RWPE2 (cell line): Measurements from ENCODE around the gene PTPRN2.

ENCODE experiments used
- ATAC-seq: fragments of 200-7000 bp; cut with Tn5 transposase; 3 replicates; pipeline ENCODE4 v1.9.1; 2021; ENCODE audit warnings: low read depth
- DNase-seq: peaks from one replicate; pipeline ENCODE4 v3.0.0-alpha.2; 2020; ENCODE audit warnings: low spot score
- H3K27ac ChIP-seq: fragments of 450-650 bp; 2 replicates; pipeline ENCODE4 v1.5.1; 2017; ENCODE audit warnings: mild to moderate bottlenecking; ENCODE audit not compliant: poor library complexity, severe bottlenecking
- H3K27me3 ChIP-seq: fragments of 250-450 bp; sonication (Bioruptor Pico); 2 replicates; pipeline ENCODE4 v1.5.1; 2021; ENCODE audit warnings: mild to moderate bottlenecking, moderate library complexity; ENCODE audit not compliant: insufficient read depth, poor library complexity, severe bottlenecking
- H3K36me3 ChIP-seq: fragments of 250-450 bp; sonication (Bioruptor Pico); 2 replicates; pipeline ENCODE4 v1.5.1; 2020; ENCODE audit warnings: low read depth, mild to moderate bottlenecking, moderate library complexity
- H3K4me1 ChIP-seq: fragments of 250-450 bp; sonication (Bioruptor Pico); 2 replicates; pipeline ENCODE4 v1.5.1; 2021; ENCODE audit warnings: mild to moderate bottlenecking, moderate library complexity; ENCODE audit not compliant: insufficient read depth, poor library complexity, severe bottlenecking
- H3K4me3 ChIP-seq: fragments of 250-450 bp; sonication (Bioruptor Pico); 2 replicates; pipeline ENCODE4 v1.5.1; 2021; ENCODE audit warnings: mild to moderate bottlenecking, moderate library complexity; ENCODE audit not compliant: severe bottlenecking
- H3K9me3 ChIP-seq: fragments of 250-450 bp; sonication (Bioruptor Pico); 2 replicates; pipeline ENCODE4 v1.5.1; 2021; ENCODE audit warnings: mild to moderate bottlenecking, moderate library complexity; ENCODE audit not compliant: severe bottlenecking
- CTCF ChIP-seq: fragments of 450-650 bp; IDR thresholded peaks from one replicate; pipeline ENCODE4 v1.5.1; 2017; ENCODE audit warnings: mild to moderate bottlenecking, moderate library complexity; ENCODE audit not compliant: poor library complexity, severe bottlenecking

PTPRN2 gene

GRCh38 chr7:157605638-157606037 lies 982.0 kb downstream of the PTPRN2 start:
- no peaks in the 10 kb centered on the region for H3K36me3 ChIP-seq
- no peaks in the 10 kb centered on the region for H3K4me1 ChIP-seq
- TF ChIP-seq CTCF, result no peak
- ATAC-seq (no peak), DNase-seq (no peak)
- no peak overlapping the region for H3K27ac ChIP-seq
- H3K4me3 ChIP-seq, result no peak overlapping the region
- H3K9me3 ChIP-seq, result no peaks in the 10 kb centered on the region
- H3K27me3 ChIP-seq, result no peaks in the 10 kb centered on the region

- ATAC-seq, result no peak
- H3K27me3 ChIP-seq, result no peaks in the 10 kb centered on the region
Measured at GRCh38 chr7:157604661-157605381, 982.8 kb downstream of the PTPRN2 start.

GRCh38 chr7:157603716-157604115 lies 983.9 kb downstream of the PTPRN2 start:
- H3K27me3 ChIP-seq, result no peaks in the 10 kb centered on the region
- no peak for TF ChIP-seq CTCF
- ATAC-seq, result no peak

More at GRCh38 chr7:157604661-157605381, 982.8 kb downstream of the PTPRN2 start:
- DNase-seq, result no peak
- no peaks in the 10 kb centered on the region for H3K9me3 ChIP-seq
- no peak overlapping the region for H3K4me3 ChIP-seq
- no peaks in the 10 kb centered on the region for H3K36me3 ChIP-seq
- H3K27ac ChIP-seq, result no peak overlapping the region
- no peak for TF ChIP-seq CTCF
- H3K4me1 ChIP-seq, result no peaks in the 10 kb centered on the region

GRCh38 chr7:157603005-157603404 lies 984.6 kb downstream of the PTPRN2 start:
- H3K36me3 ChIP-seq, result no peaks in the 10 kb centered on the region
- H3K4me3 ChIP-seq, result no peak overlapping the region
- DNase-seq, result no peak
- H3K4me1 ChIP-seq, result no peaks in the 10 kb centered on the region
- no peaks in the 10 kb centered on the region for H3K9me3 ChIP-seq
- H3K27ac ChIP-seq, result no peak overlapping the region
- H3K27me3 ChIP-seq, result no peaks in the 10 kb centered on the region
- no peak for TF ChIP-seq CTCF
- ATAC-seq, result no peak

More at GRCh38 chr7:157603716-157604115, 983.9 kb downstream of the PTPRN2 start:
- Histone ChIP-seq H3K9me3 (no peaks in the 10 kb centered on the region), H3K4me1 (no peaks in the 10 kb centered on the region), H3K4me3 (no peak overlapping the region), H3K27ac (no peak overlapping the region), H3K36me3 (no peaks in the 10 kb centered on the region)
- DNase-seq, result no peak

GRCh38 chr7:157602581-157602980 lies 985.0 kb downstream of the PTPRN2 start:
- DNase-seq (no peak), ATAC-seq (no peak)
- Histone ChIP-seq H3K9me3 (no peaks in the 10 kb centered on the region), H3K27ac (no peak overlapping the region), H3K4me1 (no peaks in the 10 kb centered on the region), H3K36me3 (no peaks in the 10 kb centered on the region), H3K4me3 (no peak overlapping the region), H3K27me3 (no peaks in the 10 kb centered on the region)
- TF ChIP-seq CTCF, result no peak
